ENCODE data around the gene GYPE.
"Not testable (repeated sequence)": the region's sequence is repeated elsewhere in the genome, so short reads cannot be mapped to it uniquely, and the experiment has no call there.

The GYPE gene

GRCh38 chr4:143905440-143905839 lies at the start of gene GYPE:
Gene GYPE (minus strand): TSS chr4:143905559. CDS start chr4:143905507, 52 bp downstream.
- DNase-seq, result not testable (repeated sequence)

GRCh38 chr4:143951458-143951972 lies 46.2 kb upstream of the GYPE start:
- not testable (repeated sequence) for DNase-seq

- DNase-seq, result not testable (repeated sequence)
Observed at GRCh38 chr4:143950967-143951366, 45.6 kb upstream of the GYPE start.

GRCh38 chr4:143950185-143950584 lies 44.8 kb upstream of the GYPE start:
- not testable (repeated sequence) for DNase-seq

GRCh38 chr4:143947493-143947892 lies 42.1 kb upstream of the GYPE start:
- DNase-seq, result not testable (repeated sequence)

GRCh38 chr4:143940708-143941107 lies 35.3 kb upstream of the GYPE start:
- not testable (repeated sequence) for DNase-seq

- DNase-seq, result no peak
Observed at GRCh38 chr4:143939528-143939927, 34.2 kb upstream of the GYPE start.

GRCh38 chr4:143938890-143939289 lies 33.5 kb upstream of the GYPE start:
- not testable (repeated sequence) for DNase-seq

GRCh38 chr4:143921181-143921580 lies 15.8 kb upstream of the GYPE start:
- no peak for DNase-seq

- not testable (repeated sequence) for DNase-seq
Observed at GRCh38 chr4:143916485-143916884, 11.1 kb upstream of the GYPE start.

- not testable (repeated sequence) for DNase-seq
Observed at GRCh38 chr4:143912478-143912877, 7.1 kb upstream of the GYPE start.

GRCh38 chr4:143911528-143912417 lies 6.4 kb upstream of the GYPE start:
- DNase-seq, result peak; percentile 32

- DNase-seq, result not testable (repeated sequence)
Observed at GRCh38 chr4:143910906-143911305, 5.5 kb upstream of the GYPE start.

GRCh38 chr4:143907811-143908210 lies 2.5 kb upstream of the GYPE start:
- peak; percentile 32 for DNase-seq

- not testable (repeated sequence) for DNase-seq
Observed at GRCh38 chr4:143904431-143904830, 928 bp downstream of the GYPE start.

GRCh38 chr4:143890323-143890722 lies 15.0 kb downstream of the GYPE start:
- DNase-seq, result not testable (repeated sequence)

- not testable (repeated sequence) for DNase-seq
Observed at GRCh38 chr4:143888189-143888588, 17.2 kb downstream of the GYPE start.

- DNase-seq, result not testable (repeated sequence)
Observed at GRCh38 chr4:143884965-143885364, 20.4 kb downstream of the GYPE start.

GRCh38 chr4:143883529-143883928 lies 21.8 kb downstream of the GYPE start:
- DNase-seq, result no peak

GRCh38 chr4:143882892-143883291 lies 22.5 kb downstream of the GYPE start:
- DNase-seq, result no peak

GRCh38 chr4:143879561-143879960 lies 25.8 kb downstream of the GYPE start:
- not testable (repeated sequence) for DNase-seq

- not testable (repeated sequence) for DNase-seq
Observed at GRCh38 chr4:143875357-143875756, 30.0 kb downstream of the GYPE start.

GRCh38 chr4:143870523-143871268 lies 34.7 kb downstream of the GYPE start:
- DNase-seq, result not testable (repeated sequence)

Data from activated CD4-positive, alpha-beta T cell treated with anti-CD3 and anti-CD28 coated beads, Interleukin-2, Interleukin-6, amounts not matched to agents 100 ng/mL and 50 ng/mL, durations not matched to agents 16 hours and 8 hours (primary cell).